Activated gamma-delta T cell treated with anti-CD3 and anti-CD28 coated beads, Interleukin-2, amount 50 U/mL, for 16 hours (primary cell): ENCODE measurements around the gene NEDD4L.
"Not testable (repeated sequence)": the region's sequence is repeated elsewhere in the genome, so short reads cannot be mapped to it uniquely, and the experiment has no call there.

Experiments used
- DNase-seq: peaks from one replicate; pipeline ENCODE4 v3.0.0-alpha.2; 2020; ENCODE audit warnings: low read depth

NEDD4L gene

DNA sequence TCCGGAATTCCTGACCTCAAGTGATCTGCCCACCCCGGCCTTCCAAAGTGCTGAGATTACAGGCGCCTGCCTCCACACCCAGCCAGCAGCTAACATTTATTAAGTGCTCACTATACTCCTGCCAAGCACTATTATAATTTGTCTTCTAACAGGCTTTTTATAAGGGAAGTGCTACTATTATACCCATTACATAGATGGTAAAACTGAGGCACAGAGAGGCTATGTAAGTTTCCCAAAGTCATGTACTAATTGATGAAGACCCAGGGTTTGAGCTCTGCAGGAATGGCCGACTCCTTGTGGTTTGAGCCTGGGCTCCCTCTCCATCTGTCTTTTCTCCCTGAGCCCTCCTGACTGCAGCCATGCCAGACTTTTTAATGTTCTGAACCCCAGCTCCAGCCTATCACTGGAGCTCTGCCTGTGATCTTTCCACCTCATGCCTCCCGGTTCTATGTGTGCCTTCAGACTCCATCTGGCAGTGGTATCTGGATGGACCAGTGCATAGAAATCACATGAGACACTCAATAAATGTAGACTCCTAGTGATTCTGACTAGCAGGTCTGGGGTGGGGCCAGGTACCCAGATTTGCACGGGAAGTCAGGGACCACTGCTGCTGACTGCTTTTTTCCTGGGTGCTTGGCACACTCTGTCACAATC lies 197.1 kb downstream of the NEDD4L start:
- DNase-seq = no peak

DNA sequence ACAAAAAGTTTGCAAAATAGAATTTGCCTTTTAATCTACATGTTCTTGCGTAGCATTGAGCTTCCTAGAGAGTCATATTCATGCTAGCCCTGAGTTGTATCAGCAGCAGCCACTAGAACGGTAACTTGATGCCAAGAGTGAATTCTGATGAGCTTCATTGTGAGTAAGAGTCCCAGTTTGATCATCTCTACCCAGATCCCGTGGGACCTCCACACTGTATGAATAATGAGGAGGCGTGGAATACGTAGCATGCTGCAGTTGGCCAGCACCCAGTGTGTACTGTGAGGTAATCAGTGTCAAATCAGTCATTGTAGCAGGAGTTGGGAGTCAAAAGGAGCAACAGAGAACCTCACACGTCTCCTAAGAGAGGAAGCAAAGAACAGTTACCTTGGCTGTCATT lies 197.9 kb downstream of the NEDD4L start:
- DNase-seq = no peak

DNA sequence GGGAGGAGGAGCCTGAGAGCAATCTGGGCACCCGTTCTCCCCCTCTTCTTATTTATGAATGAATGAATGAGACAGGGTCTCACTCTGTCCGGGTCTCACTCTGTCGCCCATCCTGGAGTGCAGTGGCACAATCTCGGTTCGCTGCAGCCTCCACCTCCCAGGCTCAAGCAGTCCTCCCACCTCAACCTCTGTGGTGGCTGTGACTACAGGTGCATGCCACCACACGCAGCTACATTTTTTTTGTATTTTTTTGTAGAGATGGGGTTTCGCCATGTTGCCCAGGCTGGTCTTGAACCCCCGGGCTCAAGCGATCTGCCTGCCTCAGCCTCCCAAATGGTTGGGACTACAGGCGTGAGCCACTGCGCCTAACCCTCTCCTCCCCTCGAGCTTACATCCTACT lies 198.4 kb downstream of the NEDD4L start:
- no peak for DNase-seq

DNA sequence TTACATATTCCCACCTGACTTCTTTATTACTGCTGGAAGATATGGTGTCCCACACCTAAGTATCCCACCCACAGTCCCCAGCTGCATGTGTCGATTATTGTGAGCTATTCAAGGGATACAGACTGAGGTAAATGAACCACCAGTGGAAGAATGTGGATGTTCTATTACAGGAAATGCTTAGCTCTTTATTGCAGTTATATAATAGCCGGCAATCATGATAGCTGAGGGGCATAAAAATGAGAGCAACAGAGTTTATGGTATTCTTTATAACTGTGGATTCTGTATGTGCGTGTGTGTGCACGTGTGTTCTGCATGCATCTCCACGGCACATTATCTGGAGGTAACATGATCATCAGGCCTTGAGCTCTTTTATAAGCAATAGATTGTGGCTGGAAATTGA lies 198.9 kb downstream of the NEDD4L start:
- no peak for DNase-seq

DNA sequence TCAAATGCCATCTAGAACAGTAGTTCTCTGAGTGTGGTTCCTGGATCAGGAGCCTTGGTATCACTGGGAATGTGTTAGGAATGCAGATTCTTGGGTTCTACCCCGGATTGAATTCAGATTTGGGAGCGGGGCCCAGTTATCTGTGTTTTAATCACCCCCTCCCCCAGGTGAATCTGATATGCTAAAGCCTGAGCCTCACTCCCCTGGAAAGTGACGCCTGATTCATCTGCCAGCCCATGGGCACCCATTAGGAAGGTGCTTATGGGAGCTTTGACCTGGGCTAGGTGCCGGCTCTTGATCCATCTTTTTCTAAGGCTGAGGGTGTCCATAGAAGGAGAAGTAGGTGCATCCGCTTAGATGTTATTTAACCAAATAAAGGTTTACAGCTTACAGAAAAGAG lies 199.4 kb downstream of the NEDD4L start:
- DNase-seq = no peak

DNA sequence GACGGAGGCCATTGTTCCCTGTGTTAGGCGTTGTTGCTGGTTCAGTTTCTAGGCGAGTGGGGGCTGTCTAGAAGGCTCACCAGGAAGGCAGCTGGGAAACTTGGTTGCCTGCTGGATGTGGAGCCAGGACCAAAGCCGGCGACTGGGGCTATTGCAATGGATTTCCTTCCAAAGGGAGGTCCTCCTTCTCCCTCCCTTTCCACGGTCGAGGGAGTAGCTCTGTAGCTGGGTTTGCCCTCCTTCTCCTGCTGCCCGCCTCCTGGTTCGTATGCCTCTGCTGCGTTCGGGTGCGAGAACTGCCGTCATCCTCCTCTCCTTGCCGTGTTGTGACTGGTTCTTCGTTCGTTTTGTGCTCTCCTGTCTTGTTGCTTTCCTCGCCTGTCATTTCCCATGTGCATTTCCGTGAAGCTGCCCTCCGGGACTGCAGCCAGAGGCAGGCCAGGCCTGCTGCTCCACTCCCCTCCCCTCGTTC lies 203.4 kb downstream of the NEDD4L start:
- DNase-seq = no peak

DNA sequence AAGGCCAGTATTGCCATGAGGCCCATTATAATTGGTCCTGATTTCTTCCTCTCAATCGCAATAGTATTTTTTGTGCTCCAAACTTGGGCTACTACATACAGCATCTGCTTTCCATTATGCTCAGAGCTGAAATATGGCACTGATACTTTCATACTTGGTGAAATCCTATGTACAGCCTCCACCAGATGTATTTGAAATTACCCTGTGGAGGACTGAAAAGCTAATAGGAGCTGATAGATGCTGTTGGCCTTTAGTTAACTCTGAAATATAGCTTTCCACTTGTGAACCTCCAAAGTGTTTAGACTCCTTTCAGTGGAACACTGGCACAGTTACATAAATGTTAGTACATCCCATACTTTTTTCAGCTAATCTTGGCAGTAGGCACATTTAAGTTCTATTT lies 205.7 kb downstream of the NEDD4L start:
- DNase-seq = no peak

DNA sequence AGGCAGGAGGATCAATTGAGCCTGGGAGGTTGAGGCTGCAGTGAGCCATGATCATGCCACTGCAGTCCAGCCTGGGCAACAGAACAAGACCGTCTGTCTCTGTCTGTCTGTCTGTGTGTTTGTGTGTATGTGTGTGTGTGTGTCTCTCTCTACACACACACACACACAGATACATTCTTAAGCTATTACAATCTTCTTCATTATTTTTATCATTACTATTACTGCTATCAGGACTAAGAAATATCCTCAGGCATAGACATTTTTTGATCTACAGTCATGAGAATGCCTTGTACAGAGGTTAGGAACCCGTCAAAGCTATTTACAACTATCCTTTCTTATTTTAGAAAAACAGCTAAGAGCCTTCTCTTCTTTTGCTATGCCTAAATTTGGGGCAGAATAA lies 207.4 kb downstream of the NEDD4L start:
- DNase-seq = no peak

DNA sequence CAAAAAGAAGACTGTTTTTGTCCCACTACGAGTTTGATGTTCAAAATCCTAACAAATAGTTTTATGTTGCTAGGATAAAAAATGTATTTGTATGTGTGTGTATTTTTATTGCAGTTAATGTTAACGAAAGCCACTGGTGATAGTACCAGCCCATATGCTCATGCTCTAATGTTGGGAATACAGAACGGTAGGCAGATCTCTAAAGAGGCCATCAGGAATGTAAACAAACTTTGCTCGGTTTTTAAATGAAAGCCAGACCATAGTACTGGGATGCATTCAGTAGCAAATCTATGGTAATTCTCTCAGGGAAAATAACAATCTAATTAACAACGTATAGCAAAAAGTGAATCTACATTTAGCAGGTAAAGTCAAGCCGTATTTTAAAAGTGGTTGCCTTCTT lies 208.1 kb downstream of the NEDD4L start:
- no peak for DNase-seq

DNA sequence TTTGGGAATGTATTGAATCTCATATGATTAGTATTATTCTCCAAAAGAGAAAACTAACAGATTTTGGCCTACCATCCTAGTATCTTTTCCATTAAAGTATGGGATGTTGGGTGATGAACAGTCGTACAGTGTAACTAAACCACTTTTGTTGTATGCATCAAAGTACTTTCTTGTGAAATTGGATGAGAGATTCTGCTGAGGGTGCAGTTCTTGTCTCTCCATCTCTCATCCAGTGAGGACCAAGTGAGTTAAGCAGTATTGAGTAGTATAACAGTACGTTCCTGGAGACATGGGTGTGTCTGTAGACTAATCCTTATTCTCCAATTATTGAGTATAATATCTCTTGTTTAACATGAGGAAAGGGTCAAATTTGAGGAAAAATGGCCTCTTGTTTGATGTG lies 209.3 kb downstream of the NEDD4L start:
- no peak for DNase-seq

DNA sequence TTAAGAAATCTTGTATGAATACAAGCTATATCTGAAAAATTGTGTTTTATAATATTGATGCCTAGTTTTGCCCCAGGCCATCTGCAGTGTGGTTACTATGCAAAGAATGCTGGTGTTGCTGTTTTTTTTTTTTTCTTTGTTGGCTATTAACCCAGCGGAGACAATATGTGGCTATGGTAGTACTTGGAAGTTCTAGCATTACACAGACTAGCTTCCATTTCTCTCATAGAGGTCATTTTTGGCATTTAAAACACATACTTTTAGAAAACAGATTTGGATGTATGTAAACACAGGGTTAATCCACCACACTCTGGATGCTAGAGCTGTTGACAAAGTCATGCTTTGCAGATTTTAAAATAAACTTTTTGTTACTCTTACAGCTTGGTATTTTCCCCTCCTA lies 209.8 kb downstream of the NEDD4L start:
- DNase-seq = no peak

DNA sequence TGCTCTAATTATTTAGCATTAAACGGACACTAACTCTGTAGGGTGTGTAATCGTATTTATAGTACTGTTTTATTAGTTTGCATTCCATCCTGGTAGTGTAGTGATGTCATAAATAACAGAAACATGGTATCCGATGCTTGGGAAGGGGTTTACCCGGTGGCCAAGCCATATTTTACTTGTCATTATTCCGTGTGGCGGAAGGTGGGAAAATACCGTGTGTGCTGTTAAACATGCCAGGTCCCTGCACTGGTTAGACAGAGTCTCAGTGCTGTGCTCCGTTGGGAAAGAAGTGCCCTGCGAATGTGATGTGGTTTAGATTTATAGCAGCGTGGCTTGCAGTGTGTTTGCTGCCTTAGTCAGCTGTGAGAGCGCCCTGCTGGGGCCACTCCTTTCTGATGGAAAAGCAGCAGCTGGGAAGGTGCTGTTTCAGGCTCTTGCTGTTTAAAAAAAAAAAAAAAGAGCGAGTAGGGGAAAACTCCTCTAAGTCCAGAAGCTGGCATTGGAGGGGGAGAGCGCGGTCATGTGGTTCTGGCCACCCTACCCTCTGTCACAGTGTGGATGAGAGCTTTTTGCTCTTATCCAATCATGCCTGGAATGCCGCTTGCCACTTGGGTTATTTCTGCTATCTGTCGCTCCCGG lies 211.0 kb downstream of the NEDD4L start:
- DNase-seq = no peak

DNA sequence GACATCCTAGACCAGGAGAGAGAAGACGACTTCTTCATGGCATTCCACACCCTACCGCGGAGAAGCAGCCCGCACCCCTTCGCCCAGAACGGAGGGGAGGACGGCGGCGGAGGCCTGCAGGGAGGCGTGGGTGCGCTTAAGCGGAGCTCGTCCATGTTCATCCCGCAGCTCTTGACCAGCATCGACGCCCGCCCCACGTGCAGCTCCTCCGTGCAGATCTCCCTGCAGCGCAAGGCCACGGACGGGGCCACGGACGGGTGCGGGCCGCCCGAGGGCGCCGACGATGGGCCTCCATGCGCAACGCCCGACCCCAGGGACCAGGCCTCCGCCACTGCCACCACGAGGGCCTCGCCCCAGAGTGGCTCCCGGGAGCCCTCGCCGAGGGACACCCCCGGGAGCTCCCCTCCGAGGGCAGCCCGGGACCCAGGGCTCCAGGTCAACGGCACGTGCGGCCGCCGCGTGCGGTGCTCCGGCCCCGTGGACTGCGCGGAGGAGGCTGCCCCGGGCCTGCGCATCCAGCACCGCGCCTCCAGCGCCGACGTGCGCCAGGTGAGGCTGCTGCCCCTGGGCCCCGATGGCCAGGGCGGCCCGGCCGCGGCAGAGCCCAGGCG lies 211.8 kb downstream of the NEDD4L start:
- DNase-seq = no peak

DNA sequence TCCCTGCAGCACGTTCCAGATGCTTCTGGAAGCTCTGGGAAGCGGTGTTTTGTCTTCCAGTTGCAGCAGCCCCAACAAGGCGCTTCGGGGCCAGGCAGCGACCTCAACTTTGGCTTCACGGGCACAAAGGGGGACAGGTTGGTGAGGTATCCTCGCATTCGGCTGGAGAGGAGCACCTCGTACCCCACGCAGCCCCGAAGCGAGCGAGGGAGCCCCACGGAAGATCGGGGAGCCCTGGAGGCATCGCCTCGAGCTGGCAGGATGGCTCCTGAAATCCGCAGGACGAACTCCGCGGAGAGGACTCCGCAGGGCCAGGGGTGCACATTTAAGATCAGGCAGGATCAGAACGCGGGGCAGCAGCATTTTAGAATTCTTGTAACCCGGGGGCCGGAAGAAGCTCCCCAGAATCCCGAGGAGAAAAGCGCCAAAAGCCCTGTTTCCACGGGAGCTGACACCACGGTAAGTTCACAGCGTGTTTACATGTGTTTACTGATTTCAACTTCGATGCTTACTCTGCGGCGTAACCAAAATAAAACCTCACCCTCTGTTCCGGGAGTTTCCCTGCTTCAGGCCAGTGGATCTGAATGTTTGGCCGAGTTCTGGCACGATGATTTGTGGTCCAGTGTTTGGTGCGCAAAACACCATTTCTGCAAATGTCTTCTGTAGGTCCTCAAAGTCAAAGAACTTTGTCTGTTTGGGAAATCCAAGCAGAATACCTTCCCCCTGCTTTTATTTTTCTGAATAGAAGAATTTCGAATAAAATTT lies 212.5 kb downstream of the NEDD4L start:
- no peak for DNase-seq

DNA sequence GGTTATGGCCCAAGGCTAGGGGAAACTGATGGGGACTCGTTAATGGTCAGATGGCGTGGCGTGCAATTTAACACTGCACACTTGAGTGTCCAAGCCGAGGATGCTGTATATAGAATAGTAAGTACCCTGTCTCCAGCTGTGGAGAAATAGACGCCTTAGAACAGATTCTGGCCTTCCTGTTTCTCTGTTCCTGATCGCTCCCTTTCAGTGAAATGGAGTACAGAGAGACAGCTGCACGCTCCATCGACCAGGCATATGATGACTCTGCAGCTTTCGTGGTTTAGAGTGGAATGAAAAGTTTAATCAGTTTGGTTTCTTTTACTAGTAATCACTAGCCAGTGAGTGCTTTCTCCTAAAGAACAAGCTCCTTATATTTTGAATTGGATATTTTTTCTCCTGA lies 213.4 kb downstream of the NEDD4L start:
- DNase-seq = no peak

DNA sequence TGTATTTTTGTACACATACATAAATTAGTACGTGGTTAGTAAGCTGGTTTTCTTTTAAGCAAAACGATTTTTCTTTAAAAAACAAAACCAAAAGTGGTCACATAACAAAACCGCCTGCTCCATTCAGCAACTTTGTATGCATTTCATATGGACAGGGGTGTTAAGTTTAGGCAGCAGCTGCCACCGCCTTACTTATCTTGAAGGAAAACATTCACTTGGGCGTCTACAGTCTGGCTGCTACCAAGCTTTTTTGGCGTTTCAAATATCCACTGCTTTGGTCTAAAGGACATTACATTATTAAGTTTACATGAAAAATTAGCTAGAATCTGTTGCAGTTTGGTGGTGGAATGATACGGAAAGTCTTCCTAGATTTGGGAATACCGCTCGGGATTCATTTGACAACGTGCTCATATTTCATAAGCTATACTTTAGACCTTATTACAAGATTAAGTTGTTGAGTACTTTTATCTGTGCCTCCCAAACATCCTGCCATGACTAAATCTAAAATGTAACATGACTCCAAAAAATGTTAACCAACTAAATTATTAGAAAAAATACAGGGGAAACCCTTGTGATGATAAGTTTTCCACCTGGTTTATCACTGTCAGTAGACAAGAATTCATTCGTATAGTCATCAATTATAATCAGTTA lies 214.8 kb downstream of the NEDD4L start:
- no peak for DNase-seq

DNA sequence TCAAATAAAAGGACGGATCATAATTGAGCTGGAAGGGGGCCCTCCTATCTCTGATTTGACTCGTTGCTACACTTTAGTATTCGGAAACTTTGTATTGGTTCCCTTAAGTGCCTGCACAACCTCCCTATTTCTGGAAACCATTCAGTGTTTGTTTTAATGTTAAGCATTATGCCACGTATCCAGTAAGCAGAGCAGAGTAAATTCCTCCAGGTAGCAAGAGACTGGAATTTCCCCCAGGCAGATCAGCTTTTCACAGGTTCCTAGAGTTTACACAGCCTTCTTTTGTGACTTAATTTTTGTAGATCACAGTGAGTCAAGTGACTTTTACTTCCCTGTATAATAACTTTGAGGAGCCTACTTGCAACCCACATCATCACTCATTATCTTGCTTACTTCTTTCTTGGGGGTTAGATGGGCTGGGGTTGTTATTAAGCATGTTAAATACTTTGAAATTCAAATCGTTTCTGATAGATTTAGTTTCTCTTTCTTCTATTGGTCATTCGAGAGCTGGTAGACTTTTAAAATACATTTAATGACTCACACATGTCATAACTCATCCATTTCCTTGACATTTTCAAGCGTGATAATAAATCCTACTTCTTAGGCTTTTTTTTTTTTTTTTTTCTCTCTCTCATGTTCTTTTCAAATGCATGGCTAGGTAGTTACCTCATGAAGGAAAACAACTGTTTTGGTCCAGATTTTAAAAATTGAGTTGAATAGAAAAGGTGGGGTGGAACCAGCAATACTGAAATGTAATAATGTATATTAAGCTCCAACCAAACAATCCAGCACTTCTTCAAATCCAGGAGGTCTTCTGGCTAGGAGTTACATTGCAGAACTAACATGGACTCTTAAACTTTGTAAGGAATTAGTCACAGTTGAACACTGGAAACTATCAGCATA lies 219.3 kb downstream of the NEDD4L start:
- DNase-seq = no peak

DNA sequence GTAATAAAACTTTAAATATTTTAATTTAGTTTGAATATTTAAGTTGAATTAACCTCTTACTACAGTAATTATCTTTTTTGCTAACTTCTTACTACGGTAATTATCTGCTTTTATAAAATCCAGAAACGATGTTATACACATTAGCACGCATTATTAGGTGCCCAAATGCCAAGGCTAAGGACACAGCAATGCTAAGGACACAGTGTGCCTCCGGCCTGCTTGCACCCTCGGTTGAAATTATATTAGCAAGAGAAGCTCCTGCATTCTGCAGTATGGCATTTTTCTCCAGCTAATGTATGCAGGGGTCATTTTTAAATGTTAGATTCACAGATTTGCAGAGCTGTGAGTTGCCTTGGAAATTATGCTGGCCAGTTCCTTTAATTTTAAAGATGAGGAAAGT lies 220.0 kb downstream of the NEDD4L start:
- DNase-seq = no peak

DNA sequence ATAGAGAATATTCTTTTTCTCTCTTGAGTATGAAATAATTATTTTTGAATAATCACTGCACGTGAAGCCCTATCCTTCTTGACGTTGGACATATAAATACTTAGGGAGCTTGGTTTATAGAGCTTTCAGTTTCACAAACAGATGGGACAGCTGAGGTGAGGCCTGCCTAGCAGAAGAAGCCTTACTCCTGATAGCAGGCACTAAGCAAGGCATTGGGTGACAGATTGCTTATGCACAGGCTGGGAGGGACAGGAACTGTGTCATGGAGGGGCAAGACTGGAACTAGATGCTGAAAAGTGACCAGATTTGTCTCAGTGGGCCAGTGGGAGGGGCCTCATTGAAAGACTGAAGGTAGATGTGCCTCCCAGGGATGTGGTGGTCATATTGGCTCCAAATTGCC lies 220.8 kb downstream of the NEDD4L start:
- no peak for DNase-seq

DNA sequence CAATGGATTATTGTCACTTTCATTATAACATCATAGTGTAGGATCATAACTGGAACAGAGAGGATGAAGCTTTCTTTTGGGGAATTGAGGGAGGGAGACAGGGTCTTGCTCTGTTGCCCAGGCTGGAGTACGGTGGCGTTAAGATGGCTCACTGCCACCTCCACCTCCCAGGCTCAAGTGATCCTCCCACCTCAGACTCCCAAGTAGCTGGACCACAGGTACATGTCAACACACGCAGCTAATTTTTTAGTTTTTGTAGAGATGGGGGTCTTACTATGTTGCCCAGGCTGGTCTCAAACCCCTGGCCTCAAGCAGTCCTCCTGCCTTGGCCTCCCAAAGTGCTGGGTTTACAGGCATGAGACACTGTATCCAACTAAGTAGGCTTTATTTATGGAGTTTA lies 221.5 kb downstream of the NEDD4L start:
- DNase-seq = not testable (repeated sequence)

DNA sequence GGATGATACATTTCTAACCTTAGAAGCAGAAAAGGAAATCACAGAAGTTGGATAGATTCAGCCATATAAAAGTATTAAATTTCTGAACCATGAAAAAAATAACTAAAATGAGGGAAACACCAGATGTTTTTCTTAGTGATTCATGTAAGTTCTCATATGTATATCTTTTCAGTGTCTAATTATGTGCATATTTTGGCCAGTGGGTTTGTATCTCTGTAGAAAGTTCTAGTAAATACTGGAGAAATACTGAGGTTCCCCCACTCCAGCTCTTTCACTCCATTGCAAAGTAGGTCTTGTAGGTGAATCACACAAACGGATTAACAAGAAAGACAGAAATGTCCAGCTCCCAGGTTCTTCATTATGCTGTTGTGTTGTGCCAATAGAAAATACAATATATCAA lies 222.3 kb downstream of the NEDD4L start:
- DNase-seq = no peak
